COR-L47 (cell line): Measurements from ENCODE around the gene BLZF1.
A peak's percentile ranks its signal among the peaks of the same experiment; 100 is the strongest.
"Not testable (repeated sequence)": the region's sequence is repeated elsewhere in the genome, so short reads cannot be mapped to it uniquely, and the experiment has no call there.

Experiments
- DNase-seq: peaks from one replicate; lab custom pipeline; 2025; lab: John Stamatoyannopoulos, UW

Gene BLZF1

DNA sequence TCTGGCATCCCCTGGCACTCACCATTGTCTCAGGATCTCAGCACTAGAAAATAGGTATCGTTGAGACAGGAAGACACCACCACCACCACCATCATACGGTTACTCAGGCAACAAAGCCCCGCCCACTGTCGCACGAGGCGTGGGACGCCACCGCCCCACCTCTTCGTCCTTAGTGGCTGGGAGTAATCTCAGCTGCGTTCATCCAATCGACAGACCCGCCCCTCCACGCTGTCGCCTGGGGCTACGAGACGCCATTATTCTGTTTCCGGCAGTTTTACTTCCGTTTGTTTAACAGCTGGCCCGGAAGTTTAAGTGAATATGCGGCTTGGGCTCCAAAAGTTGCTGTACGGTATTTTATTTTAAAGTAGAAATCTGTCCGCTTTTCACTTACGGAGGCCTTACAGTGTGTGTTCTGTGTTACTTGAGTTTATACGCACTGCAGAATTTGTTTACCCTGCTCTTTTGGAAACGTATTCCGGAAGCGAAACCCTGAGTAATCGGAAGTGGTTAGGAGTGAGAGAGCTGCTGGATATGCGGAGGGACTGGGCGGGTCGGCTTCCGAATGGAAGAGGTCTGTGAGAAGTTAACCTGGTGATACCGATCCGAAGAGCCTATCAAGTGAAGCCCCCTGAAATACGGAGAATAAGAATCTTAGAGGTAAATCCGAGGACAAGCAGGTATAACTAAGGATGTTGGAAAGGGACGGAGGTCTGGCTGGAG is at the start of gene BLZF1, which contains the start of gene NME7:
Gene BLZF1 (plus strand): TSS at position 510 of the 720 bp plus-strand sequence. CDS start 1,328 bp downstream, outside the sequence.
Gene NME7 (minus strand): TSS at position 112 of the 720 bp plus-strand sequence. CDS start 87 bp downstream, at position 25.
- peak; percentile 95 for DNase-seq

DNA sequence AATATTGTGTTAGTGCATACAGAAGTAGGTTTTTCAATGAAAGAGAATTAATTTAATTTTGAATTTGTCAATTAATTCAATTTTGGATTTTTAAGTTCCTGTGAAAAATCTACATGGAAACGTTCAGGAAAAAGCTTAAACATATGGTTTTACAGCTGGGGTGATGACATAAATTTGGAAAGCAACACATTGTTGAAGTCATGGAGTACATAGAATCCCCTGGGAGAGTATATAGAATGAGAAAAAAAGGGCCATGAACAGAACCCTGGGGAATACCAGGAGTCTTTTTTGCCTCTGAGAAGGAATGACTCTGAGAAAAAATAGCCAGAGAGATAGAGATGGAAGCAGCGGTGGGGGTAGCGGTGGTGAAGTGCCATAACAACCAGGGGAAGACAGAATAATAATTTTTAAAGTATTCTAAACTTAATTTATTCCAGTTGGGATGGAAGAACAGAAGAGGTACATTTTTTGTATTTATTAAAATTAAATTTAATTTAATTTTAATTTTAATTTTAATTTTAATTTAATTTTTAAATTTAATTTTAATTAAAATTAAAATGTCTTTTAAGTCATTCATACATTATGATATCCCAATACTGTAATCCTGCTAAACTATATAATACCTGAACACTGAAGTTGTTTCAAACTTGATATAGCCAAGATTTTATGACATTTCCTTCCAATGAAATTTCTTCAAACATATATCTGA is 49.3 kb upstream of the BLZF1 start:
- DNase-seq, result no peak

GRCh38 chr1:169321539-169321938 is 46.5 kb upstream of the BLZF1 start:
- no peak for DNase-seq

DNA sequence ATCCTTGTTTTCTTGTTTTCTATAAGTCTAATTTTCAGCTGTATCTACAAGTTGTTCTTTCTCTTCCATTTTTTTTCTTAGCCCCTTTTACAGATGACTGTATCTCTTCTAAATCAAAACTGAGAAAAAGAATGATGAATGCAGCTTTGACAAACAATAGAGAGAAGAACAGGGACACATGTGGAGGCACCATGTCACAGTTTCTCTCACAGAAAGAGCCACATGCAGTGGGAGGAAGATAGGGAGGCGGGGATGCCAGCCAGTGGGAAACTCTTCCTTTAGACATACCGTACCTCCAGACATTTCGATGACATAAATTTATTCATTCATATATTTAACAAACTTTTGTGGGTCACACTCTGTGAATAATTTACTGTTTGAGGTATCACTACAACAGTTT is 45.9 kb upstream of the BLZF1 start:
- no peak for DNase-seq

- no peak for DNase-seq
Observed at GRCh38 chr1:169325117-169325516, 42.9 kb upstream of the BLZF1 start.

- DNase-seq, result no peak
Observed at GRCh38 chr1:169326261-169326955, 41.6 kb upstream of the BLZF1 start.

DNA sequence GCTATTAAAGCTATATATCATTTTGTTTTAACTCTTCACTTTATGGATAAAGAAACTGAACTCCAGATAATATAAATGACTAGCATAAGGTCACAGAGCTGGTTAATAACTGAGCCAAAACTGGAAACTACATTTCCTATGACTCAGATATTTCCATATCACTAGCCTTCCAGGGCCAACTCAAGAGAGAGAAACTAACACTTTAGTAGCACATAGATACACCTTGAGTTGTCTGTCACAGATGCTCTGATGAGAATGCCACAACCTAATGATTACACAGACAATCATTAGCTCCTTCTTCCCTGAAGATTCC is 41.1 kb upstream of the BLZF1 start:
- DNase-seq, result no peak

DNA sequence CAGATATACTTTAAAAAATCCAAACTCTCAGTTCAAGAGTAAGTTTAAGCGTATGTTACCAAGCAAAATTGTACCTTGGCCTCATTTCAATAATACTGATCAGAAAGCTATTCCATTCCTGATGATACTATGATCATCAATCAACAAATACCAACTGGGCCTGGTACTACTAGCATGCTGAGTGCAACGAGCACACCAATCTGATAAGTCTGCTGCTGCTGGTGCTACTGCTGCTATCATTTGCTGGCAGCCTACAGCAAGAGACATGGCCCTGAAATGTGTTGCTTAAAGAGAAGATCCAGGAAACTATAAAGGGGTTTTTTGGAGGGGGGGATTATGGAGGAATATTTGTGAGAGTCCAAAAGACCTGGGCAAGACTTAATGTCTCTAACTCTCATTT is 40.1 kb upstream of the BLZF1 start:
- DNase-seq, result no peak

DNA sequence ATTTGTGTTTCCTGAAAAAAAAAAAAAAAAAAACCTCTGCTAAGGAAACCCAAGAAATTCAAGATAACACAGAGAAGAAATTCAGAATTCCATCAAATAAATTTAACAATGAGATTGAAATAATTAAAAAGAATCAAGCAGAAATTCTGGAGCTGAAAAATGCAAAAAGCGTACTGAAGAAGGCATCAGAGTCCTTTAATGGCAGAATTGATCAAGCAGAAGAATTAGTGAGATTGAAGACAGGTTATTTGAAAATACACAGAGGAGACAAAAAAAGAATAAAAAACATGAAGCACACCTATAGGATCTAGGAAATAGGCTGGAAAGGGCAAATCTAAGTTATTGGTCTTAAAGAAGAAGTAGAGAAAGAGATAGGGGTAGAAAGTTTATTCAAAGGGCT is 38.6 kb upstream of the BLZF1 start:
- DNase-seq, result no peak

- DNase-seq, result no peak
Observed at GRCh38 chr1:169330927-169331326, 37.1 kb upstream of the BLZF1 start.

GRCh38 chr1:169334727-169335126 is 33.3 kb upstream of the BLZF1 start:
- not testable (repeated sequence) for DNase-seq

DNA sequence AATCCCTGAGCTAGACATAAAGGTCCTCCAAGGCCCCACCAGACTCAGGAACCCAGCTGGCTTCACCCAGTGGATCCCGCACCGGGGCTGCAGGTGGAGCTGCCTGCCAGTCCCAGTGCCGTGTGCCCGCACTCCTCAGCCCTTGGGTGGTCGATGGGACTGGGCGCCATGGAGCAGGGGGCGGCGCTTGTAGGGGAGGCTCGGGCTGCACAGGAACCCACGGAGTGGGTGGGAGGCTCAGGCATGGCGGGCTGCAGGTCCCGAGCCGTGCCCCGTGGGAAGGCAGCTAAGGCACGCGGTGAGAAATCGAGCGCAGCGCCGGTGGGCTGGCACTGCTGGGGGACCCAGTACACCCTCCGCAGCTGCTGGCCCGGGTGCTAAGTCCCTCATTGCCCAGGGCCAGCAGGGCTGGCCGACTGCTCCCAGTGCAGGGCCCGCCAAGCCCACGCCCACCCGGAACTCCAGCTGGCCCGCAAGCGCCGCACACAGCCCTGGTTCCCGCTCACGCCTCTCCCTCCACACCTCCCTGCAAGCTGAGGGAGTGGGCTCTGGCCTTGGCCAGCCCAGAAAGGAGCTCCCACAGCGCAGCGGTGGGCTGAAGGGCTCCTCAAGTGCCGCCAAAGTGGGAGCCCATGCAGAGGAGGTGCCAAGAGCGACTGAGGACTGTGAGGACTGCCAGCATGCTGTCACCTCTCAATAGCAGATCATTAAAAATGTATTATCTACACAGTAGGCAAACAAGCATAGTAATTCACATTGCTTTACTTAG is 30.9 kb upstream of the BLZF1 start:
- not testable (repeated sequence) for DNase-seq

- DNase-seq, result no peak
Observed at GRCh38 chr1:169338617-169339016, 29.4 kb upstream of the BLZF1 start.

DNA sequence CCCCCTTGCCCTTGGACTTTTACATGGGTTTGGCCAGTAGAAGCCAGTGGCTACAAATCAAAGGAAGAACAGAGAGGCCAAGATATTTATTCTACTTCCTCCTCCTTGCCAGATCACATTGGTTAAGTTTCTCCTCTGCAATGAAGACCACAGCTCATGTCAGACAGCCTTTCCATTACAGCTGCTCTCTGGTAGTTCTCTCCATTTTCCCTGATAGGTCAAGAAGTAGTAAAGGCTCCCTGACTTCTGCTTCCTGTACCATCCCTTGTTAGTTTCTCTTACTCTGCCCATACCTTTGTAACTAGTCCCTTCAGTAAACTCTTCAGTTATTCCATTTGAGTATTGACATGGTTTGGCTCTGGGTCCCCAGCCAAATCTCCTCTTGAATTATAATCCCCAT is 28.2 kb upstream of the BLZF1 start:
- DNase-seq, result no peak

DNA sequence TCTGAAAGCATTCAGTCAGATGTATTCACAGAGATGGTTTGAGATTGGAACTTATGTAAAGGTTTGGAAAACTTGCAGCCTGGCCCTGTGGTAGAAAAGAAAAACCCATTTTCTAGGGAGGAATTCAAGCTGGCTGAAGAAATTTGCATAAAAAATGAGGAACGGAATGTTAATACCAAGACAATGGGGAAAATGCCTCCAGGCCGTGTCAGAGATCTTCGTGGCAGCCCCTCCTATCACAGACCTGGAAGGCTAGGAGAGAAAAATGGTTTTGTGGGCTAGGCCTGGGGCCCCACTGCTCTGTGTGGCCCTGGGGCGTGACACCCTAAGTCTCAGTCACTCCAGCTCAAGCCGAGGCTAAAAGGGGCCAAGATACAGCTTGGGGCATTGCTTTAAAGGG is 27.1 kb upstream of the BLZF1 start:
- no peak for DNase-seq

- DNase-seq, result not testable (repeated sequence)
Observed at GRCh38 chr1:169342096-169342495, 25.9 kb upstream of the BLZF1 start.

- no peak for DNase-seq
Observed at GRCh38 chr1:169345511-169345910, 22.5 kb upstream of the BLZF1 start.

DNA sequence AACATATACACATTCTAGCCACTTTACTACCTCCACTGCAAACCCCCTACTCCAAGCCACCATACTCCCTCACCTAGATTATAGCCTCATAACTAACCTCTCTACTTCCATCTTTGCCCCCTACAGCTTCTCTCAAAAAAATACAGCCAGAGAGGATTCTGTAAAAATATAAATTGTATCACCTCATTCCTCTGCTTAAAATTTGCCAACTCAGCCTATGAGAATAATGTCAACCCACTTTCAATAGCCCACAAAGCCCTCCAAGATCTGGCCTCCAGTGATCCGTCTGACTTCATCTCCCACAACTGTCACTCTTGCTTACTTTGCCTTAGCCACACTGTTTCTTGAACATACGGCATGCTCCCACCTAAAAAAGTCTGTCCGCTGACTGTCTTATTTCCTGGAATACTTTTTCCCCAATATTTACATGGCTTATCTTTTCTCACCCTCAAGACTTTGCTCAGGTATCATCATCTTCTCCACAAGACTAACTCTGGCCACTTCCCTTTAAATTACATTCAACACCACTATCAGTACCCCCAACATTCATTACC is 21.9 kb upstream of the BLZF1 start:
- no peak for DNase-seq

DNA sequence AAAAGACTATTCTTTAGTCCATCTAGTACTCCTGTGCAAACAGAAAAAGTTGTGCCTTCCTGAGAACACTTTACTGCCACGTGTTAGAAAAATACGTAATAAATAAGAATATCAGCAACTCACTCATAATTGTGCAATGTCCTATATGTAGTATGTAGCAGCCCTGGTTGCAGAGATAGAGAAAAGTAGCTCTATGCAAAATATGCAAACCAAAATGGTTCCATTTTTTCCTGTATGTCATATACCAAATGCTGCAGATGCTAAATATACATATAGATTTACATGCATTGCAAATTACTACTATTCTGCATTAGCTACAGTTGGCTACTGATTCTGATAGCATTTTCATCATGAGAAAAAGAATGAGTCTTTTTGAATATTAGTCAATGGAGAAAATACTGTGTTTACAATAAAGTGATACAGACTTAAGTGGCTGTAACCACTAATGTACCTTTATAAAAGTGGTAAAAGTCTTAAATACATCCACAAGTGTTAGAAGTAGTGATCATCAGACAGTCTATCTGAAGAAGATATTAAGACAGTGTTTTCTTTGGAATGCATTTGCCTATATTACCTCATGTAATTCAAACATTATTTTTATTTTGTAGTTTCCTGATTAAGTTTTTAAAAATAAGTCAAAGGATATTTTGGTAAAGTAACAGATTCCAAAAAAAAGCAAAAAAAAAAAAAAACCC is 20.2 kb upstream of the BLZF1 start:
- no peak for DNase-seq

DNA sequence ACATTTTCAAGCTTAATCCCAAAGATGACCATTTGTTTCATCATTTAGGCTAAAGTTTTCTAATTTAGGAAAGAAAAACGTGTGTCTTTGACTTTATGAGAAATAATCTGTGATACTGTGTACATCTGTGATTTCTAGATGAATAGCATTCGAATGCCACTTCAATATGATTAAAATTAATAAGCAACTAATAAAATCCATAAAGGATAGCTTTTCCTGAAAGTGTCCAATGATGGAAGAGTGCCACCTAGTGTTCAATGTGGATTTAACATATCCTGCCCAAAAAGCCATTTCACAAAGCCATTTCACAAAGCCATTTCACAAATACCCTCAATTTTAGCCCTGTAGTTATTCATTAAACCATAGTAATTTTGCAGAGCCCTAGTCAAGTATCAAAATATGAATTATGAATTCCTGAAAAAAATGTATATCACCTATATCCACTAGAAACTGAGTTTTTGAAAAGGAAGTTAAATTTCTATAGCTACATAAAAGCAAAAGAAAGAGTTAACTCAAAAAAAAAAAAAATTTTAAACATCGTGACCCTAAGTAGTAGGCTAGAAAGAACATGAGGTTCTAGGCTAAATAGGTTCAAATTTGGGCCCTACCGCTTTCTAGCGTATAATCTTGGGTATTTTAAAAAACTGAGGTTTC is 19.5 kb upstream of the BLZF1 start:
- peak; percentile 14 for DNase-seq

- no peak for DNase-seq
Observed at GRCh38 chr1:169360415-169360814, 7.6 kb upstream of the BLZF1 start.
